HG03520 (cell line): ENCODE measurements around the gene GDF7.

Experiments
- ATAC-seq: cut with Tn5 transposase; IDR thresholded peaks from one replicate; pipeline ENCODE4 v1.9.1; 2021; ENCODE audit warnings: mild to moderate bottlenecking, moderate library complexity; ENCODE audit not compliant: unreplicated experiment

GDF7 gene

GRCh38 chr2:20642055-20642971 lies 24.6 kb upstream of the GDF7 start:
- peak; percentile 97 for ATAC-seq

GRCh38 chr2:20643060-20643459 lies 23.9 kb upstream of the GDF7 start:
- ATAC-seq: no peak

GRCh38 chr2:20643826-20644225 lies 23.1 kb upstream of the GDF7 start:
- ATAC-seq: no peak

- no peak for ATAC-seq
Measured at GRCh38 chr2:20645301-20645701, 21.6 kb upstream of the GDF7 start.

GRCh38 chr2:20645761-20646160 lies 21.2 kb upstream of the GDF7 start:
- no peak for ATAC-seq

- ATAC-seq: no peak
Measured at GRCh38 chr2:20646446-20646845, 20.5 kb upstream of the GDF7 start.

GRCh38 chr2:20647211-20647610 lies 19.7 kb upstream of the GDF7 start:
- no peak for ATAC-seq

GRCh38 chr2:20647738-20648137 lies 19.2 kb upstream of the GDF7 start:
- ATAC-seq: no peak

GRCh38 chr2:20648206-20648605 lies 18.7 kb upstream of the GDF7 start:
- ATAC-seq: no peak

- ATAC-seq: no peak
Measured at GRCh38 chr2:20648831-20649230, 18.1 kb upstream of the GDF7 start.

GRCh38 chr2:20649576-20649975 lies 17.4 kb upstream of the GDF7 start:
- no peak for ATAC-seq

GRCh38 chr2:20649976-20650375 lies 17.0 kb upstream of the GDF7 start:
- ATAC-seq: no peak

- ATAC-seq: no peak
Measured at GRCh38 chr2:20650393-20650876, 16.5 kb upstream of the GDF7 start.

GRCh38 chr2:20650877-20651730 lies 15.8 kb upstream of the GDF7 start, which contains the start of gene HS1BP3:
TSS of gene HS1BP3 (minus strand) at chr2:20651098. CDS start at chr2:20651063, 35 bp downstream.
- peak; percentile 97 for ATAC-seq

- ATAC-seq: no peak
Measured at GRCh38 chr2:20651731-20652099, 15.2 kb upstream of the GDF7 start.

- ATAC-seq: no peak
Measured at GRCh38 chr2:20652141-20652540, 14.8 kb upstream of the GDF7 start.

- ATAC-seq: no peak
Measured at GRCh38 chr2:20652673-20653575, 14.0 kb upstream of the GDF7 start.

GRCh38 chr2:20653695-20654534 lies 13.0 kb upstream of the GDF7 start:
- no peak for ATAC-seq

GRCh38 chr2:20654535-20654813 lies 12.5 kb upstream of the GDF7 start:
- no peak for ATAC-seq

- no peak for ATAC-seq
Measured at GRCh38 chr2:20656561-20656960, 10.4 kb upstream of the GDF7 start.
